ENCODE data around the gene ATP5PD.

DNA sequence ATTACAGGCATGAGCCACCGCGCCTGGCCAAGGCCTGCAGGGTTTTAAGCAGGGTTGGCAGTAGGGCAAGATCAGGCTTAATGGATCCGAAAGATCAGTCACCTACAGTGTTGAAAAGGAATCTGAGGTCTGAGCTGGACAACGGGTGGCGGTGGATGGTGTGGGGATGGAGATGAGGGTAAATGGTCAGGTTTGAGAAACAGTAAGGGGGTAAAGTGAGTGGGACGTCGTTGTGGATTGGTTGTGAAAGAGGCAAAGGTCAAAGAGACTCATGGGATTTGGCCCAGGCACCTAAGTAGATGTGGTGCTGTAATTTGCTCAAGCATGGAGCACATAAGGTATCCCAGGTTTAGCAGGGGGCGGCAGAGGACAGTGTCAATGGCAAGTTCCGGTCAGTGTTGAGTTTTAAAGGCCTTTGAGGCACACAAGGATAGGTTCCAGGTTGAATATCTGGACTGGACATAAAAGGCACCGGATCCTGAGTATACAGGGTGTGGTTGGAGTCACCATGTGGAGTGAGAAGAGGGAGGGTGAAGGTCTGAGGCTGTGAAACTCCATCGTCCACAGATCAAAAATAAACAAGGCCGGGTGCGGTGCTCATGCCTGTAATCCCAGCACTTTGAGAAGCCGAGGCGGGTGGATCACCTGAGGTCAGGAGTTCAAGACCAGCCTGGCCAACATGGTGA lies 39.9 kb upstream of the ATP5PD start:
- TF ChIP-seq, protein P1, sequence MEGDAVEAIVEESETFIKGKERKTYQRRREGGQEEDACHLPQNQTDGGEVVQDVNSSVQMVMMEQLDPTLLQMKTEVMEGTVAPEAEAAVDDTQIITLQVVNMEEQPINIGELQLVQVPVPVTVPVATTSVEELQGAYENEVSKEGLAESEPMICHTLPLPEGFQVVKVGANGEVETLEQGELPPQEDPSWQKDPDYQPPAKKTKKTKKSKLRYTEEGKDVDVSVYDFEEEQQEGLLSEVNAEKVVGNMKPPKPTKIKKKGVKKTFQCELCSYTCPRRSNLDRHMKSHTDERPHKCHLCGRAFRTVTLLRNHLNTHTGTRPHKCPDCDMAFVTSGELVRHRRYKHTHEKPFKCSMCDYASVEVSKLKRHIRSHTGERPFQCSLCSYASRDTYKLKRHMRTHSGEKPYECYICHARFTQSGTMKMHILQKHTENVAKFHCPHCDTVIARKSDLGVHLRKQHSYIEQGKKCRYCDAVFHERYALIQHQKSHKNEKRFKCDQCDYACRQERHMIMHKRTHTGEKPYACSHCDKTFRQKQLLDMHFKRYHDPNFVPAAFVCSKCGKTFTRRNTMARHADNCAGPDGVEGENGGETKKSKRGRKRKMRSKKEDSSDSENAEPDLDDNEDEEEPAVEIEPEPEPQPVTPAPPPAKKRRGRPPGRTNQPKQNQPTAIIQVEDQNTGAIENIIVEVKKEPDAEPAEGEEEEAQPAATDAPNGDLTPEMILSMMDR (IDR thresholded peaks at IDR 0.05): no peak
- TF ChIP-seq EP300 (IDR thresholded peaks at IDR 0.05) (no peak), POLR2AphosphoS5 (IDR thresholded peaks at IDR 0.05) (no peak), POLR2A (IDR thresholded peaks at IDR 0.05) (no peak)
